Measurements from ENCODE around the gene NCKAP5L. TPM values are rescaled to one million over a fixed set of nuclear protein-coding genes. Genes with fewer than 3 reads are reported as not detected.

The NCKAP5L gene
- polyA plus RNA-seq, 3 donors, result 3.7 to 14.9 (median 6.8) TPM

DNA sequence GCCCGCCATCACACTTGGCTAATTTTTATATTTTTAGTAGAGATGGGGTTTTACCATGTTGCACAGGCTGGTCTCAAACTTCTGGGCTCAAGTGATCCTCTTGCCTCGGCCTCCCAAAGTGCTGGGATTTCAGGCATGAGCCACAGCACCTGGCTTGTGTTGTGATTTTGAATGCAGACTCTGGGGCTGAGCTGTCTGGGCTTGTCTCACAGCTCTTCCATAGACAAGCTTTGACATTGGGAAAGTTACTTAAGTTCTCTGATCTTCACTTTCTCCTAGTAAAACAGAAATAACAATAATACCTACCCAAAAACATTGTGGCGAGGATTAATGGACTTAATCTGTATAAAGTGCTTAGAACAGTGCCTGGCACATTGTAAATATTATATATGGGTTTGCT, 50.9 kb downstream of the NCKAP5L start:
- peaks cover 18% of the 10 kb centered on the region for H3K4me1 Mint-ChIP-seq
- H3K4me3 ChIP-seq (replicated peaks in 1 of 3; ENCODE audit: low read depth in 2 of 3, low read length in 3 of 3), result no peak overlapping the region
- TF ChIP-seq, protein P1, sequence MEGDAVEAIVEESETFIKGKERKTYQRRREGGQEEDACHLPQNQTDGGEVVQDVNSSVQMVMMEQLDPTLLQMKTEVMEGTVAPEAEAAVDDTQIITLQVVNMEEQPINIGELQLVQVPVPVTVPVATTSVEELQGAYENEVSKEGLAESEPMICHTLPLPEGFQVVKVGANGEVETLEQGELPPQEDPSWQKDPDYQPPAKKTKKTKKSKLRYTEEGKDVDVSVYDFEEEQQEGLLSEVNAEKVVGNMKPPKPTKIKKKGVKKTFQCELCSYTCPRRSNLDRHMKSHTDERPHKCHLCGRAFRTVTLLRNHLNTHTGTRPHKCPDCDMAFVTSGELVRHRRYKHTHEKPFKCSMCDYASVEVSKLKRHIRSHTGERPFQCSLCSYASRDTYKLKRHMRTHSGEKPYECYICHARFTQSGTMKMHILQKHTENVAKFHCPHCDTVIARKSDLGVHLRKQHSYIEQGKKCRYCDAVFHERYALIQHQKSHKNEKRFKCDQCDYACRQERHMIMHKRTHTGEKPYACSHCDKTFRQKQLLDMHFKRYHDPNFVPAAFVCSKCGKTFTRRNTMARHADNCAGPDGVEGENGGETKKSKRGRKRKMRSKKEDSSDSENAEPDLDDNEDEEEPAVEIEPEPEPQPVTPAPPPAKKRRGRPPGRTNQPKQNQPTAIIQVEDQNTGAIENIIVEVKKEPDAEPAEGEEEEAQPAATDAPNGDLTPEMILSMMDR (IDR thresholded peaks at IDR 0.05), result no peak
- intact Hi-C loops (cut with micrococcal nuclease), result loop anchor here in 1 of 2 donors (5.0 kb wide), 1 partner anchor 60 kb away; no protein-coding TSS in a partner anchor
- 100% methylated on average over 1 of the region's 3 CpGs for WGBS (ENCODE audit: insufficient coverage)
- no peaks in the 10 kb centered on the region for H3K27me3 ChIP-seq (ENCODE audit: control insufficient read depth in 2 of 2, insufficient read depth in 2 of 2, low read length in 2 of 2)
- peaks cover 4 to 10% of the 10 kb centered on the region in 2 donors for H3K4me1 ChIP-seq (ENCODE audit: control insufficient read depth in 1 of 2, insufficient read depth in 2 of 2, low read length in 2 of 2)
- no peak overlapping the region for H3K9ac ChIP-seq (ENCODE audit: insufficient read depth, low read length, poor library complexity, severe bottlenecking)
- no peak overlapping the region for H3K27ac ChIP-seq (ENCODE audit: low read depth in 1 of 2, low read length in 2 of 2)
- H4K20me1 ChIP-seq (ENCODE audit: insufficient read depth, low read length), result no peaks in the 10 kb centered on the region
- peak overlapping the region in 1 of 7 donors; percentile 66 for H3K27ac Mint-ChIP-seq
- H3K9me3 ChIP-seq (replicated peaks in 1 of 2; ENCODE audit: control insufficient read depth in 1 of 2, insufficient read depth in 1 of 2, low read length in 2 of 2), result no peaks in the 10 kb centered on the region
- no peaks in the 10 kb centered on the region for H3K36me3 ChIP-seq (replicated peaks in 1 of 2; ENCODE audit: control insufficient read depth in 1 of 2, insufficient read depth in 2 of 2, low read length in 2 of 2)
- no peaks in the 10 kb centered on the region for H3K36me3 Mint-ChIP-seq
- H2AFZ ChIP-seq (ENCODE audit: insufficient read depth, low read depth, low read length, poor library complexity, severe bottlenecking), result no peak overlapping the region
- H3K4me2 ChIP-seq (replicated peaks; ENCODE audit: extremely low read depth, low read length, poor library complexity, severe bottlenecking), result no peak overlapping the region
- no peak overlapping the region for H3K4me3 Mint-ChIP-seq
- DNase-seq, result no peak
- peaks cover 7 to 8% (median 8%) of the 10 kb centered on the region in 3 donors for H3K27me3 Mint-ChIP-seq (ENCODE audit: low read depth in 3 of 3)
- H3K9me3 Mint-ChIP-seq, result peaks cover 5 to 13% (median 9%) of the 10 kb centered on the region in 7 donors
- H3K79me2 ChIP-seq (ENCODE audit: insufficient read depth, low read length), result no peaks in the 10 kb centered on the region

GRCh38 chr12:49776858-49777257, 51.4 kb downstream of the NCKAP5L start:
- peak in 1 of 3 donors; percentile 28 for DNase-seq
- no peaks in the 10 kb centered on the region for H4K20me1 ChIP-seq (ENCODE audit: insufficient read depth, low read length)
- H3K4me1 ChIP-seq (ENCODE audit: control insufficient read depth in 1 of 2, insufficient read depth in 2 of 2, low read length in 2 of 2), result peaks cover 4 to 10% of the 10 kb centered on the region in 2 donors
- peak overlapping the region in 3 of 7 donors; percentile 12 to 85 (median 66) for H3K27ac Mint-ChIP-seq
- no peak overlapping the region for H3K4me3 ChIP-seq (replicated peaks in 1 of 3; ENCODE audit: low read depth in 2 of 3, low read length in 3 of 3)
- H3K9me3 Mint-ChIP-seq, result peaks cover 5 to 13% (median 9%) of the 10 kb centered on the region in 7 donors
- TF ChIP-seq, protein P1 (IDR thresholded peaks at IDR 0.05), result no peak
- H3K27me3 Mint-ChIP-seq (ENCODE audit: low read depth in 3 of 3), result peaks cover 7 to 8% (median 8%) of the 10 kb centered on the region in 3 donors
- H3K4me2 ChIP-seq (replicated peaks; ENCODE audit: extremely low read depth, low read length, poor library complexity, severe bottlenecking), result no peak overlapping the region
- intact Hi-C loops (cut with micrococcal nuclease), result loop anchor here in 1 of 2 donors (5.0 kb wide), 1 partner anchor 60 kb away; no protein-coding TSS in a partner anchor
- no peak overlapping the region for H2AFZ ChIP-seq (ENCODE audit: insufficient read depth, low read depth, low read length, poor library complexity, severe bottlenecking)
- H3K27ac ChIP-seq (ENCODE audit: low read depth in 1 of 2, low read length in 2 of 2), result no peak overlapping the region
- H3K36me3 Mint-ChIP-seq, result no peaks in the 10 kb centered on the region
- H3K27me3 ChIP-seq (ENCODE audit: control insufficient read depth in 2 of 2, insufficient read depth in 2 of 2, low read length in 2 of 2), result no peaks in the 10 kb centered on the region
- peak overlapping the region in 1 of 2 donors; percentile 6 for H3K4me3 Mint-ChIP-seq
- no peaks in the 10 kb centered on the region for H3K9me3 ChIP-seq (replicated peaks in 1 of 2; ENCODE audit: control insufficient read depth in 1 of 2, insufficient read depth in 1 of 2, low read length in 2 of 2)
- H3K79me2 ChIP-seq (ENCODE audit: insufficient read depth, low read length), result no peaks in the 10 kb centered on the region
- H3K9ac ChIP-seq (ENCODE audit: insufficient read depth, low read length, poor library complexity, severe bottlenecking), result no peak overlapping the region
- peaks cover 18% of the 10 kb centered on the region for H3K4me1 Mint-ChIP-seq
- WGBS (ENCODE audit: insufficient coverage), result 11% methylated on average over 2 of the region's 5 CpGs
- H3K36me3 ChIP-seq (replicated peaks in 1 of 2; ENCODE audit: control insufficient read depth in 1 of 2, insufficient read depth in 2 of 2, low read length in 2 of 2), result no peaks in the 10 kb centered on the region

Data from CD14-positive monocyte (primary cell).